GM19324 (cell line): ENCODE results near the gene ZNF221.
"Not testable (repeated sequence)": the region's sequence is repeated elsewhere in the genome, so short reads cannot be mapped to it uniquely, and the experiment has no call there.

Experiments used
- ATAC-seq: cut with Tn5 transposase; IDR thresholded peaks from one replicate; pipeline ENCODE4 v1.9.1; 2021; ENCODE audit warnings: mild to moderate bottlenecking, moderate library complexity; ENCODE audit not compliant: unreplicated experiment, low FRiP score

ZNF221 gene

GRCh38 chr19:43950834-43951645, at the start of gene ZNF221:
ZNF221 (plus strand) TSS chr19:43951228; CDS start chr19:43962727, 11,499 bp downstream.
- peak; percentile 87 for ATAC-seq

- no peak for ATAC-seq
Measured at GRCh38 chr19:43901395-43902390, 49.3 kb upstream of the ZNF221 start.

- ATAC-seq: no peak
Measured at GRCh38 chr19:43902399-43902798, 48.6 kb upstream of the ZNF221 start.

- no peak for ATAC-seq
Measured at GRCh38 chr19:43905897-43906296, 45.1 kb upstream of the ZNF221 start.

GRCh38 chr19:43906774-43907173, 44.3 kb upstream of the ZNF221 start:
- ATAC-seq: no peak

- no peak for ATAC-seq
Measured at GRCh38 chr19:43908659-43909058, 42.4 kb upstream of the ZNF221 start.

GRCh38 chr19:43910884-43911283, 40.1 kb upstream of the ZNF221 start:
- ATAC-seq: no peak

- ATAC-seq: no peak
Measured at GRCh38 chr19:43913383-43913782, 37.6 kb upstream of the ZNF221 start.

- ATAC-seq: no peak
Measured at GRCh38 chr19:43914051-43914450, 37.0 kb upstream of the ZNF221 start.

- ATAC-seq: no peak
Measured at GRCh38 chr19:43923875-43924274, 27.2 kb upstream of the ZNF221 start.

- ATAC-seq: no peak
Measured at GRCh38 chr19:43928820-43929219, 22.2 kb upstream of the ZNF221 start.

GRCh38 chr19:43934055-43934984, 16.7 kb upstream of the ZNF221 start:
- ATAC-seq: no peak

GRCh38 chr19:43934985-43935708, 15.9 kb upstream of the ZNF221 start, which contains the start of gene ZNF45:
ZNF45 (minus strand) TSS chr19:43935282; CDS start chr19:43922185, 13,097 bp downstream.
- peak; percentile 96 for ATAC-seq

- no peak for ATAC-seq
Measured at GRCh38 chr19:43936188-43936587, 14.8 kb upstream of the ZNF221 start.

- ATAC-seq: no peak
Measured at GRCh38 chr19:43939557-43940260, 11.3 kb upstream of the ZNF221 start.

- ATAC-seq: no peak
Measured at GRCh38 chr19:43940719-43941118, 10.3 kb upstream of the ZNF221 start.

GRCh38 chr19:43941209-43941608, 9.8 kb upstream of the ZNF221 start:
- ATAC-seq: no peak

GRCh38 chr19:43947412-43947811, 3.6 kb upstream of the ZNF221 start:
- ATAC-seq: not testable (repeated sequence)

GRCh38 chr19:43949803-43950202, 1.2 kb upstream of the ZNF221 start:
- not testable (repeated sequence) for ATAC-seq
